GM12865 (cell line): Measurements from ENCODE around the gene CMTM4.

Source experiments
- DNase-seq: peaks from one replicate; pipeline ENCODE4 v3.0.0; 2010; ENCODE audit warnings: low read depth
- H3K4me3 ChIP-seq: 2 replicates; pipeline ENCODE4 v1.5.1; 2011; ENCODE audit warnings: mild to moderate bottlenecking, low read depth, low read length, control low read depth
- CTCF ChIP-seq: IDR thresholded peaks from 2 replicates; pipeline ENCODE4 v1.5.1; 2011; ENCODE audit warnings: low read length, control low read depth, low read depth, inconsistent platforms; ENCODE audit not compliant: insufficient read depth; ENCODE audit errors: missing control alignments

CMTM4 gene

GRCh38 chr16:66705790-66706505 is 9.4 kb upstream of the CMTM4 start:
- no peak overlapping the region for H3K4me3 ChIP-seq
- DNase-seq: no peak
- TF ChIP-seq CTCF: no peak

DNA sequence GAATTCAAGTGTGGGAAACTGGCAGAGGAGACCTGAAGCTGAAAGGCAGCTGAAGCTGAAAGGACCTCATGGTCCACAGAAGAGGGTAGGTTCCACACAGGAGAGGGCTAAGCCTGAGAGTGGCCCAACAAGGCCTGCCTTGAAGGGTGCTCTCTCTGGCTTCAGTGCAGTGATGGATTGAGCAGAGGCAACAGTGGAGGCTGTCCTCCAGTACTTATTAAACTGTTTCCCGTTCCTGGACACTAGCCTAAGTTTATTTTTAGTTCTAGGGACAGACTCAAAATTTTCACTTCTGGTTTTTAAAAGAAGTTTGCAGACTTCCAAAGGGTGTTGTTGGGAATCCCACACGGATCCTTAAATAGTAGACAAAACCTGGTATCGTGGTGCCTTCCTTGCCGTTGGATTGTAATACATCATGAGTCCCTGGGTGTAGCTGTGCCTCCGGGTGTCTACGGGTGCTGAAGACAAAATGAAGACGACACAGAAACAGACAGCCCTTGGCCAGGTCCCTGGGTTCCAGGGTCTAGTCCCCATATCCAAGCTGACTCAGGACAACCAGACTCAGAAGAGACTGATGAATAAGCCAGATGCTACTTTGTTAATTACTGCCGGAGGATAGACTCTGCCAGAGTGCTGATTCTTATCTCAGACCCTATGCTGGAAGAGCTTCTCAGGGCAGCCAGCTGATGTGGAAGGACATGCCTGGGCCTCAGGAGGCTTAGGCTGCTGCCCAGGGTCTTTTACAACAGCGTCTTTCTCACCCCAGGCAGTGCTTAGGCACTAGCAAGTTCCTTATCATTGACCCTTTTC is 7.1 kb upstream of the CMTM4 start:
- no peak overlapping the region for H3K4me3 ChIP-seq
- no peak for TF ChIP-seq CTCF
- DNase-seq: no peak

DNA sequence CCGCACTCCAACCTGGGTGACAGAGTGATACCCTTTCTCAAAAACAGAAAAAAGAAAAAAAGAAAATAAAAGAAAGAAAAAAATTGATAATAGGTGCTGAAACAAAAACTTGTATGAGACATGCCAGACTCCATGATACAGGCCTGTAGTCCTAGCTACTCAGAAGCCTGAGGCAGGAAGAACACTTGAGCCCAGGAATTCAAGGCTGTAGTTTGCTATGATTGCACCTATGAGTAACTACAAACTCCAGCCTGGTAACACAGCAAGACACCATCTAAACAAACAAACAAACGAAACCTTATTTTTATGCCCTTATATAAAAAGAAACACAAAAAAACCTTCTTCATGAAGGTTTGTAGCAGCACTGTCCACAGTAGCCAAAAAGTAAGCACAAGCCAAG is 5.0 kb upstream of the CMTM4 start:
- H3K4me3 ChIP-seq: no peak overlapping the region
- no peak for DNase-seq
- no peak for TF ChIP-seq CTCF

DNA sequence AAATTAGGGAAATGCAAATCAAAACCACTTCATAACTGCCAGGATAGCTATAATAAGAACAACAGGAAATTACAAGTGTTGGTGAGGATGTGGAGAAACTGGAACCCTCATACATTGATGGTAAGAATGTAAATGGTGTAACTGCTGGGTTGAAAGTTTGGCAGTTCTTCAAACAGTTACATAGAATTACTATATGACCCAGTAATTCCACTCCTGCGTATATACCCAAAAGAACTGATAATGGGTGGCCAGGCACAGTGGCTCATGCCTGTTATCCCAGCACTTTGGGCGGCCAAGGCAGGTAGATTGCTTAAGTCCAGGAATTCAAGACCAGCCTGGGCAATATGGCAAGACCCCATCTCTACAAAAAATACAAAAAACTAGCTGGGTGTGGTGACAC is 4.5 kb upstream of the CMTM4 start:
- TF ChIP-seq CTCF: no peak
- no peak overlapping the region for H3K4me3 ChIP-seq
- no peak for DNase-seq

DNA sequence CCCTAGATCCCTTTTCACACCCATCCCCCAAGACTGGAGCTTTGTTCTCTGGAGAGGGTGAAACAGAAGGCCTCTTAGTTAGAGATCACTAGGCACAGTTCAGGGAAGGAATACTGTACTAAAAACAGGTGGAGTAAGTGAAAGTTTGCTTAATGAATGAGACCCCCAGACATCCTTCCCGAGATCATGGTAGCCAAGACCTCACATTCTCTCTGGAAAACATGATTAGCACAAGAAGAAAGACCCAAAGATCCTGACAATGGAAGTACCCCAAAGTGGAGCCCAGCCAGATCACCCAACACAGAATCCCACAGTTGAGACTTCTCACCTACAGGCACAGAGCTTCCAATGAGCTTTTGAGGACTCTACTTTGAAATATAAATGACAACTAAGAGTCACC is 3.4 kb upstream of the CMTM4 start:
- TF ChIP-seq CTCF: no peak
- no peak for DNase-seq
- H3K4me3 ChIP-seq: no peak overlapping the region

DNA sequence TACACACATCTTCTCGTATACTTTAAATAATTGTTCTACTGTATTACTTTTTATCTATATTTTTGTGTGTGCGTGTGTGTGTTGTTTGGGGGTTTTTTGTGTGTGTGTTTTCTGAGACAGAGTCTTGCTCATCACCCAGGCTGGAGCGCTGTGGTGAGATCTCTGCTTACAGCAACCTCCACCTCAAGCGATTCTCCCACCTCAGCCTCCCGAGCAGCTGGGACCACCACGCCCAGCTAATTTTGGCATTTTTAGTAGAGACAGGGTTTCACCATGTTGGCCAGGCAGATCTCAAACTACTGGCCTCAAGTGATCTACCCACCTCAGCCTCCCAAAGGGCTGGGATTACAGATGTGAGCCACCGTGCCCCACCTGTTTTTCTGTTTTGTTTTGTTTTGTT is 1.5 kb upstream of the CMTM4 start:
- no peak for DNase-seq
- H3K4me3 ChIP-seq: no peak overlapping the region
- TF ChIP-seq CTCF: no peak
